Neuronal stem cell (in vitro differentiated cells): ENCODE data around the gene SMKR1.
"Not testable (repeated sequence)": the region's sequence is repeated elsewhere in the genome, so short reads cannot be mapped to it uniquely, and the experiment has no call there.

ENCODE experiments used
- DNase-seq: peaks from one replicate; pipeline ENCODE4 v3.0.0-alpha.2; 2013; ENCODE audit warnings: low spot score
- H2AFZ ChIP-seq: one replicate; pipeline ENCODE4 v1.6.1; 2013; ENCODE audit warnings: mild to moderate bottlenecking, low read length, inconsistent platforms
- H2AK5ac ChIP-seq: 2 replicates; pipeline ENCODE4 v1.6.1; 2013; ENCODE audit warnings: low read depth, mild to moderate bottlenecking, inconsistent platforms, low read length, moderate library complexity, mixed read lengths
- H2BK120ac ChIP-seq: 2 replicates; pipeline ENCODE4 v1.6.1; 2013; ENCODE audit warnings: low read depth, mild to moderate bottlenecking, inconsistent platforms, low read length, moderate library complexity, mixed read lengths
- H2BK12ac ChIP-seq: one replicate; pipeline ENCODE4 v1.6.1; 2013; ENCODE audit warnings: low read length, inconsistent platforms
- H2BK15ac ChIP-seq: 2 replicates; pipeline ENCODE4 v1.6.1; 2013; ENCODE audit warnings: mild to moderate bottlenecking, low read length, inconsistent platforms, mixed read lengths
- H2BK5ac ChIP-seq: one replicate; pipeline ENCODE4 v1.6.1; 2013; ENCODE audit warnings: inconsistent platforms, mild to moderate bottlenecking, low read length, moderate library complexity
- H3K14ac ChIP-seq: one replicate; pipeline ENCODE4 v1.6.1; 2013; ENCODE audit warnings: low read length, inconsistent platforms
- H3K18ac ChIP-seq: 2 replicates; pipeline ENCODE4 v1.6.1; 2013; ENCODE audit warnings: low read length, inconsistent platforms
- H3K23ac ChIP-seq: 2 replicates; pipeline ENCODE4 v1.6.1; 2013; ENCODE audit warnings: low read depth, mild to moderate bottlenecking, mixed read lengths, low read length, inconsistent platforms; ENCODE audit not compliant: poor library complexity
- H3K27ac ChIP-seq: replicated peaks from 3 replicates; pipeline ENCODE4 v1.5.1; 2013; ENCODE audit warnings: low read length, inconsistent platforms
- H3K27me3 ChIP-seq, 3 experiments: 2 replicates each; pipeline ENCODE4 v1.6.1; 2013; ENCODE audit warnings: low read length in 3 of 3, mild to moderate bottlenecking in 2 of 3, inconsistent platforms in 1 of 3, low read depth in 1 of 3, mixed read lengths in 1 of 3, moderate library complexity in 1 of 3; ENCODE audit not compliant: control insufficient read depth in 3 of 3, insufficient read depth in 3 of 3
- H3K36me3 ChIP-seq, 2 donors: replicated peaks in 1 of 2; 2 replicates each; pipeline ENCODE4 v1.6.1; 2013; ENCODE audit warnings: low read length in 2 of 2; ENCODE audit not compliant: control insufficient read depth in 2 of 2, insufficient read depth in 2 of 2
- H3K4ac ChIP-seq: 2 replicates; pipeline ENCODE4 v1.6.1; 2013; ENCODE audit warnings: inconsistent platforms, mild to moderate bottlenecking, low read length, moderate library complexity
- H3K4me1 ChIP-seq, 2 donors: 1 replicate in 1 of 2; 2 replicates in 1 of 2; pipeline ENCODE4 v1.6.1; 2013; ENCODE audit warnings: low read length in 2 of 2, low read depth in 1 of 2; ENCODE audit not compliant: control insufficient read depth in 2 of 2, insufficient read depth in 1 of 2
- H3K4me2 ChIP-seq: one replicate; pipeline ENCODE4 v1.6.1; 2013; ENCODE audit warnings: mild to moderate bottlenecking, low read length, inconsistent platforms; ENCODE audit not compliant: insufficient read depth, poor library complexity, severe bottlenecking
- H3K4me3 ChIP-seq, 2 donors: 2 replicates each; pipeline ENCODE4 v1.5.1; 2013; ENCODE audit warnings: low read length in 2 of 2, mild to moderate bottlenecking in 2 of 2, inconsistent platforms in 1 of 2, moderate library complexity in 1 of 2
- H3K79me1 ChIP-seq: one replicate; pipeline ENCODE4 v1.6.1; 2013; ENCODE audit warnings: low read depth, mild to moderate bottlenecking, inconsistent platforms, low read length, moderate library complexity
- H3K9ac ChIP-seq: one replicate; pipeline ENCODE4 v1.6.1; 2013; ENCODE audit warnings: mild to moderate bottlenecking, low read depth, low read length, inconsistent platforms; ENCODE audit not compliant: poor library complexity
- H3K9me3 ChIP-seq, 2 donors: replicated peaks in 1 of 2; 2 replicates each; pipeline versions ENCODE3 to v1.6.1; 2013; ENCODE audit warnings: low read length in 2 of 2, mild to moderate bottlenecking in 2 of 2, inconsistent platforms in 1 of 2, low read depth in 1 of 2, mixed read lengths in 1 of 2, moderate library complexity in 1 of 2; ENCODE audit not compliant: control insufficient read depth in 2 of 2, insufficient read depth in 1 of 2
- H4K8ac ChIP-seq: one replicate; pipeline ENCODE4 v1.6.1; 2013; ENCODE audit warnings: low read depth, mild to moderate bottlenecking, inconsistent platforms, low read length, moderate library complexity
- H4K91ac ChIP-seq: one replicate; pipeline ENCODE4 v1.6.1; 2013; ENCODE audit warnings: low read length, low read depth, mild to moderate bottlenecking, inconsistent platforms; ENCODE audit not compliant: poor library complexity
- WGBS, 2 donors: extraction: QIAGEN DNeasy Blood & Tissue Kit; methylation state at CpG; one replicate each; pipeline ENCODE4 v1.1.7; 2013; ENCODE audit warnings: missing lambda C conversion rate in 2 of 2, mixed read lengths in 1 of 2; ENCODE audit not compliant: insufficient read length in 2 of 2, insufficient replicate concordance in 1 of 2; ENCODE audit errors: extremely low coverage in 2 of 2; 5-methylcytosine and 5-hydroxymethylcytosine counted together

Gene SMKR1

GRCh38 chr7:129470411-129470810, 31.9 kb upstream of the SMKR1 start:
- DNase-seq: no peak
- Histone ChIP-seq H3K4me3 (no peak overlapping the region), H3K79me1 (no peaks in the 10 kb centered on the region), H3K4me1 (no peaks in the 10 kb centered on the region), H3K27me3 (no peaks in the 10 kb centered on the region), H4K8ac (no peak overlapping the region), H2BK120ac (no peak overlapping the region), H2BK12ac (no peak overlapping the region), H3K23ac (no peak overlapping the region), H2BK15ac (no peak overlapping the region), H3K9ac (no peak overlapping the region), H3K9me3 (peaks cover 2% of the 10 kb centered on the region in 2 donors), H3K4me2 (no peak overlapping the region), H2BK5ac (no peak overlapping the region), H3K14ac (no peak overlapping the region), H3K4ac (no peak overlapping the region), H2AK5ac (no peak overlapping the region), H3K18ac (no peak overlapping the region), H3K36me3 (peaks cover 10 to 80% of the 10 kb centered on the region in 2 donors), H2AFZ (no peak overlapping the region), H4K91ac (no peak overlapping the region), H3K27ac (no peak overlapping the region)
- WGBS, 2 donors: no CpG with 5 or more reads among the region's 1 CpG

- Histone ChIP-seq H3K18ac (no peak overlapping the region), H3K36me3 (peaks cover 7 to 70% of the 10 kb centered on the region in 2 donors)
- no peak for DNase-seq
Measured at GRCh38 chr7:129471402-129471827, 30.9 kb upstream of the SMKR1 start.

GRCh38 chr7:129475931-129476330, 26.4 kb upstream of the SMKR1 start:
- H2BK120ac ChIP-seq, H2BK5ac ChIP-seq, H3K14ac ChIP-seq, H4K91ac ChIP-seq, H3K79me1 ChIP-seq, H3K4me1 ChIP-seq, H2AFZ ChIP-seq, H2AK5ac ChIP-seq, H4K8ac ChIP-seq, H2BK15ac ChIP-seq, H3K27me3 ChIP-seq, DNase-seq, H3K27ac ChIP-seq, H3K23ac ChIP-seq, H2BK12ac ChIP-seq, H3K4me2 ChIP-seq, H3K4me3 ChIP-seq, H3K18ac ChIP-seq, H3K4ac ChIP-seq, H3K9ac ChIP-seq: not testable (repeated sequence)
- Histone ChIP-seq H3K36me3 (peaks cover 3 to 39% of the 10 kb centered on the region in 2 donors), H3K9me3 (peaks cover 2 to 12% of the 10 kb centered on the region in 2 donors)
- WGBS, 2 donors: no CpG with 5 or more reads among the region's 27 CpGs

More at GRCh38 chr7:129471402-129471827, 30.9 kb upstream of the SMKR1 start:
- Histone ChIP-seq H4K91ac (no peak overlapping the region), H3K79me1 (no peaks in the 10 kb centered on the region), H2BK12ac (no peak overlapping the region), H2AK5ac (no peak overlapping the region), H3K4me2 (no peak overlapping the region), H3K14ac (no peak overlapping the region), H2AFZ (no peak overlapping the region), H3K23ac (no peak overlapping the region), H3K4me1 (no peaks in the 10 kb centered on the region), H3K9ac (no peak overlapping the region), H4K8ac (no peak overlapping the region), H3K27me3 (no peaks in the 10 kb centered on the region), H2BK5ac (no peak overlapping the region), H3K4me3 (no peak overlapping the region), H3K27ac (no peak overlapping the region), H2BK15ac (no peak overlapping the region), H2BK120ac (no peak overlapping the region), H3K4ac (no peak overlapping the region), H3K9me3 (peaks cover 2% of the 10 kb centered on the region in 2 donors)

- no CpG with 5 or more reads among the region's 27 CpGs for WGBS, 2 donors
- H3K14ac ChIP-seq: not testable (repeated sequence)
Measured at GRCh38 chr7:129476398-129476797, 25.9 kb upstream of the SMKR1 start.

More at GRCh38 chr7:129476398-129476797, 25.9 kb upstream of the SMKR1 start:
- not testable (repeated sequence) for H3K27ac ChIP-seq, H2AK5ac ChIP-seq, H4K8ac ChIP-seq, H3K4me2 ChIP-seq, H3K4me1 ChIP-seq, H2BK120ac ChIP-seq, H2BK15ac ChIP-seq, H4K91ac ChIP-seq, DNase-seq, H3K79me1 ChIP-seq, H2BK5ac ChIP-seq, H3K4ac ChIP-seq, H2AFZ ChIP-seq, H2BK12ac ChIP-seq, H3K4me3 ChIP-seq, H3K27me3 ChIP-seq, H3K9ac ChIP-seq, H3K23ac ChIP-seq, H3K18ac ChIP-seq
- H3K9me3 ChIP-seq: peaks cover 2 to 13% of the 10 kb centered on the region in 2 donors
- peaks cover 3 to 38% of the 10 kb centered on the region in 2 donors for H3K36me3 ChIP-seq
